Adrenal gland (tissue), 19 donors: ENCODE results near the gene TREH. TPM values are rescaled to one million over a fixed set of nuclear protein-coding genes. Genes with fewer than 3 reads are reported as not detected.
"Not testable (repeated sequence)": the region's sequence is repeated elsewhere in the genome, so short reads cannot be mapped to it uniquely, and the experiment has no call there.

ENCODE experiments used
- DNase-seq, 7 donors: peaks; one replicate each; pipeline ENCODE4 v3.0.0-alpha.2; 2019 to 2020
- H3K27ac ChIP-seq, 5 donors: fragments of 200-600 bp; sonication (generic) in 4 of 5; 1 replicate in 3 of 5; 2 replicates in 2 of 5; pipeline versions ENCODE4 v1.5.1 to v1.8.0; 2016 to 2020; ENCODE audit warnings: mild to moderate bottlenecking in 1 of 5
- H3K27me3 ChIP-seq: fragments of 200-600 bp; 2 replicates; pipeline ENCODE4 v1.8.0; 2021
- H3K36me3 ChIP-seq, 2 donors: fragments of 200-600 bp; replicated peaks in 1 of 2; 1 replicate in 1 of 2; 2 replicates in 1 of 2; pipeline versions ENCODE4 v1.5.1 to v1.8.0; 2018 to 2022
- H3K4me1 ChIP-seq, 2 donors: fragments of 200-600 bp; replicated peaks in 1 of 2; 1 replicate in 1 of 2; 2 replicates in 1 of 2; pipeline versions ENCODE4 v1.5.1 to v1.8.0; 2018 to 2021
- H3K4me3 ChIP-seq, 4 donors: fragments of 200-600 bp; sonication (generic) in 3 of 4; one replicate each; pipeline ENCODE4 v1.5.1; 2016 to 2018
- H3K9me3 ChIP-seq, 3 donors: fragments of 200-600 bp; sonication (generic) in 1 of 3; replicated peaks in 1 of 3; 1 replicate in 2 of 3; 2 replicates in 1 of 3; pipeline versions ENCODE4 v1.5.1 to v1.8.0; 2016 to 2021
- POLR2A ChIP-seq, 2 donors: fragments of 450-650 bp; IDR thresholded peaks; one replicate each; pipeline ENCODE4 v1.6.1; 2017; ENCODE audit warnings: antibody characterized with exemption in 2 of 2, mild to moderate bottlenecking in 2 of 2, moderate library complexity in 1 of 2
- WGBS, 4 donors: extraction: QIAGEN DNeasy Blood & Tissue Kit in 2 of 4; methylation state at CpG; one replicate each; pipeline versions ENCODE4 v1.1.5 to v1.1.7; 2013 to 2017; 5-methylcytosine and 5-hydroxymethylcytosine counted together
- intact Hi-C, 2 donors: fragments of 100-400 bp; cut with DNase I; formaldehyde crosslinking; loops; one replicate each; pipeline versions ENCODE4 v1.14.1 to v1.15.0; 2022 to 2023
- long read RNA-seq, 10 donors: library from polyadenylated mRNA in 3 of 10; unstranded in 2 of 10; stranded (forward) in 1 of 10; transcript quantifications; one replicate each; pipeline ENCODE4 v2.0.0 and lab custom pipeline, GENCODE V29; 2021 to 2026
- polyA plus RNA-seq, 3 donors: library from polyadenylated mRNA; stranded (reverse); fragments of 200-250 nt in 2 of 3; fragments of 350-450 nt in 1 of 3; fragmentation: Illumina TruSeq in 1 of 3; extraction: RNeasy Lipid Tissue Mini Kit (QIAGEN cat#74804) in 1 of 3; gene quantifications; one replicate each; pipeline ENCODE4 v1.2.3, GENCODE V29; 2013 to 2014
- total RNA-seq, 9 donors: library from RNA; depleted of rRNA in 4 of 9; stranded (reverse); fragments of >200 nt in 4 of 9; fragments of 120-200 nt in 1 of 9; fragmentation: NEBNext Ultra II Directional in 1 of 9; extraction: Animal tissue kit (Norgen Biotek cat#: 25700) in 1 of 9; gene quantifications; one replicate each; pipeline versions ENCODE4 v1.1.0 to v1.2.4, GENCODE V29; 2013 to 2023
- TF ChIP-seq, protein P1 (sequence below), 6 experiments: fragments of 450-650 bp in 4 of 6; fragments of 200-600 bp in 2 of 6; sonication (generic) in 1 of 6; IDR thresholded peaks; 1 replicate in 5 of 6; 2 replicates in 1 of 6; pipeline versions ENCODE4 v1.5.1 to v1.8.0; 2016 to 2021; ENCODE audit warnings: antibody characterized with exemption in 6 of 6, mild to moderate bottlenecking in 2 of 6, moderate library complexity in 1 of 6
- donor health status: healthy with polysubstance abuse.
- donor health status: Bipolar disorder and iron deficiency.
- donor health status: DM: yes; HTN: yes; CAD: no.
- donor health status: DM: no; HTN: no; CAD: no.
- donor health status: DM: no; HTN: no; CAD: no.
- donor health status: DM: yes; HTN: yes; CAD: no.

Gene TREH, protein sequence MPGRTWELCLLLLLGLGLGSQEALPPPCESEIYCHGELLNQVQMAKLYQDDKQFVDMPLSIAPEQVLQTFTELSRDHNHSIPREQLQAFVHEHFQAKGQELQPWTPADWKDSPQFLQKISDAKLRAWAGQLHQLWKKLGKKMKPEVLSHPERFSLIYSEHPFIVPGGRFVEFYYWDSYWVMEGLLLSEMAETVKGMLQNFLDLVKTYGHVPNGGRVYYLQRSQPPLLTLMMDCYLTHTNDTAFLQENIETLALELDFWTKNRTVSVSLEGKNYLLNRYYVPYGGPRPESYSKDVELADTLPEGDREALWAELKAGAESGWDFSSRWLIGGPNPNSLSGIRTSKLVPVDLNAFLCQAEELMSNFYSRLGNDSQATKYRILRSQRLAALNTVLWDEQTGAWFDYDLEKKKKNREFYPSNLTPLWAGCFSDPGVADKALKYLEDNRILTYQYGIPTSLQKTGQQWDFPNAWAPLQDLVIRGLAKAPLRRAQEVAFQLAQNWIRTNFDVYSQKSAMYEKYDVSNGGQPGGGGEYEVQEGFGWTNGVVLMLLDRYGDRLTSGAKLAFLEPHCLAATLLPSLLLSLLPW
- total RNA-seq (not detected), polyA plus RNA-seq (1 to 10 TPM in 2 of 3 donors, not detected in 1; 3.0 to 5.1 TPM)
- long read RNA-seq, donor 1: 0 reads
- long read RNA-seq, donor 2: 0 reads
- long read RNA-seq, donor 3: 0 reads
- long read RNA-seq, donor 4: 0 reads
- long read RNA-seq, donor 5, partial matches to known transcripts: 0 of 2 reads
- long read RNA-seq, donor 5, other reads (novel, unspliced or antisense): 2 of 2 reads
- long read RNA-seq, donor 6: 0 reads
- long read RNA-seq, donor 7: 0 reads
- long read RNA-seq, donor 8: 0 reads
- long read RNA-seq, donor 9: 0 reads
- long read RNA-seq, donor 10: 0 reads

DNA sequence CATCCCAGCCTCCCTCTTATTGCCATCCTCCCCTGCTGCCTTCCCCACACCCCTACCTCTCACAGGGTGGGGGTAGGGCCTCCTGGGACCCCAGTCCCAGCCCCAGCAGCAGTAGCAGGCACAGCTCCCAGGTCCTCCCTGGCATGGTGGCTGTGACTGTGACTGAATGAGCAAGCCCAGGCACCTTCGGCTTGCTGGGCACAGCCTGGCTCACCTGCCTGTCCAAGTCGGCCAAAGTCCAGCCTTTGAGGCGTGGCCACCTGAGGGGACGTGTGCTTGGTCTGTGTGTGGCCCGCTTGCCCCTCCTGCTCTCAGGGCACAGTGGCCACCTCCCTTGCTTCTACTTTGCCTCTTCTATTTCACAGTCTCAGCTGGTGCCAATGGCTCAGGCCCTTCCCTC is at the start of gene TREH:
TREH (minus strand) TSS at position 168 of the 400 bp plus-strand sequence; CDS start at position 145, 23 bp downstream.
- 81 to 91% (median 86%) methylated on average over 4 to 5 of the region's 5 CpGs for WGBS, 4 donors

DNA sequence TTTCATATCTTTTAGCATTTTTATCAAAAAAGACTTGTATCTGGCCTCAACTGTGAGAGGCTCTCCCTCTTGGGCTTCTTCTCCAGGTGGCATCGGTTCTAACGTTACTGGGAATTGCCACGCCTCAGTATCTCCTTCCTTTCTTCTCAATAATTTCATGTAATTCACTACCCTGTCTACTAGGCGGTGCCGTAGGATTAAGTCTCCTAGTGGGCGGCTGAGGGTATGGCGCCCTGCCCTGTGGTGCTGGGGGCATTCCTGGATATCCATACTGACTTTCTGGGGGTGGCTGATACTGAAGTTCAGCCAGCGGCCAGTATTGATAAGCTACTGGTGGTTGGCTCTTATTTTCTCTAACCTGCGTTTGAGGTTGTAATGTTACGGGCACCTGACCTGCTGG is 48.7 kb upstream of the TREH start:
- H3K36me3 ChIP-seq, intact Hi-C loops, H3K4me3 ChIP-seq, DNase-seq, H3K27ac ChIP-seq, H3K27me3 ChIP-seq, H3K9me3 ChIP-seq, H3K4me1 ChIP-seq: not testable (repeated sequence)
- 85 to 92% (median 91%) methylated on average over 10 of the region's 10 CpGs for WGBS, 4 donors

More for the DNA sequence above, at the start of gene TREH:
- H3K4me3 ChIP-seq: no peak within 1 kb of the TSS
- no peaks in the 10 kb centered on the region for H3K36me3 ChIP-seq
- H3K27ac ChIP-seq: no peak within 1 kb of the TSS
- no peak for DNase-seq
- H3K27me3 ChIP-seq: no peaks in the 10 kb centered on the region
- no peaks in the 10 kb centered on the region for H3K9me3 ChIP-seq
- TF ChIP-seq POLR2A (IDR thresholded peaks at IDR 0.05): no peak
- TF ChIP-seq, protein P1, sequence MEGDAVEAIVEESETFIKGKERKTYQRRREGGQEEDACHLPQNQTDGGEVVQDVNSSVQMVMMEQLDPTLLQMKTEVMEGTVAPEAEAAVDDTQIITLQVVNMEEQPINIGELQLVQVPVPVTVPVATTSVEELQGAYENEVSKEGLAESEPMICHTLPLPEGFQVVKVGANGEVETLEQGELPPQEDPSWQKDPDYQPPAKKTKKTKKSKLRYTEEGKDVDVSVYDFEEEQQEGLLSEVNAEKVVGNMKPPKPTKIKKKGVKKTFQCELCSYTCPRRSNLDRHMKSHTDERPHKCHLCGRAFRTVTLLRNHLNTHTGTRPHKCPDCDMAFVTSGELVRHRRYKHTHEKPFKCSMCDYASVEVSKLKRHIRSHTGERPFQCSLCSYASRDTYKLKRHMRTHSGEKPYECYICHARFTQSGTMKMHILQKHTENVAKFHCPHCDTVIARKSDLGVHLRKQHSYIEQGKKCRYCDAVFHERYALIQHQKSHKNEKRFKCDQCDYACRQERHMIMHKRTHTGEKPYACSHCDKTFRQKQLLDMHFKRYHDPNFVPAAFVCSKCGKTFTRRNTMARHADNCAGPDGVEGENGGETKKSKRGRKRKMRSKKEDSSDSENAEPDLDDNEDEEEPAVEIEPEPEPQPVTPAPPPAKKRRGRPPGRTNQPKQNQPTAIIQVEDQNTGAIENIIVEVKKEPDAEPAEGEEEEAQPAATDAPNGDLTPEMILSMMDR (IDR thresholded peaks at IDR 0.05): no peak
- no peaks in the 10 kb centered on the region for H3K4me1 ChIP-seq
- intact Hi-C loops: no loop called here

DNA sequence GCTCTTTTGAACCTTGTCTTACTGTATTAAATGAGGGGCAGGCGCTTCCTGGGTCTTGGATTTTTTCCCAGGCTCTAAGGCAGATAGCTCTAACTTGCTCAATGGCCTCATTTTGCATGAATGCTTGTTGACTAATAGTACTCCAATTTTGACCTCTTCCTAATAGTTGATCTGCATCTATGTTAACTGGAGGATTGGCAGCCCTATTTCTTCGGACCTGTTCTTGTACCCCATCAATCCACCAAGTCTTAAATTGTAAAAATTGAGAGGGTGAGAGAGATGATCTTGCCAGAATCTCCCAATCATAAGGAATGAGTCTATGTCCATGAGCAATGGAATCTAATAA is 48.2 kb upstream of the TREH start:
- intact Hi-C loops, H3K27ac ChIP-seq, H3K36me3 ChIP-seq, H3K4me3 ChIP-seq, DNase-seq, H3K27me3 ChIP-seq, H3K4me1 ChIP-seq, H3K9me3 ChIP-seq: not testable (repeated sequence)
- 62 to 89% (median 69%) methylated on average over 1 to 2 of the region's 2 CpGs for WGBS, 4 donors

DNA sequence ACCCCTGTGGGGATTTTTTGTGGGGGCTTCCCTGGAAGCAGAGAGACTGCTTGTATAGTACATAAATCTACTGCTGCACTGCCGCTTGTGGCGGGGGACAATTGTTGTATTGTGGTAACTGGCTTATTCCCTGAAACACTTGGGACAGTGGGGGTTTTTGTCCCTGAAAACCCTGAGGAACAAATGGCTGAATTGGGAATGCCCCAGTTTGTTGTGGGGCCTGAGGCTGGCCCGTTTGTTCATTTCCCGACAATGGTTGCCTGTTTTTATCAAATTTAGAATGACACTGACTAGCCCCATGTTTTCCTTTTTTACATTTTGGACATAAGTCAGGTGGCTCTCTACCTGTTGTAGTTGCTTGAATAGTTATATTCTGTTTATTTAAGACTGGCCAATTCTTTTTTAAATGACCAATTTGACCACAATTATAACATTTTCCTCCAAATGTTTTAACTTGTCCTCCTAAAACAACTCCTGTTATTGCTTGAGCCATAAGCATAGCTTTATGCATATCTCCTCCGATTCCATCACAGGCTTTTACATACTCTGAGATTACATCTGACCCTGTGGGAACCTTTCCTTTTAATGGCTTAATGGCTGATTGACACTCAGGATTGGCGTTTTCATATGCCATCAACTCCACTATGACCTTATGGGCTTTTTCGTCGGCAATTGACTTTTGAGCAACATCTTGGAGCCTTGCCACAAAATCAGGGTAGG is 47.7 kb upstream of the TREH start:
- H3K9me3 ChIP-seq, DNase-seq, H3K36me3 ChIP-seq, H3K4me1 ChIP-seq, H3K27ac ChIP-seq, H3K27me3 ChIP-seq, intact Hi-C loops, H3K4me3 ChIP-seq: not testable (repeated sequence)
- 53 to 77% (median 70%) methylated on average over 6 to 8 of the region's 8 CpGs for WGBS, 4 donors

DNA sequence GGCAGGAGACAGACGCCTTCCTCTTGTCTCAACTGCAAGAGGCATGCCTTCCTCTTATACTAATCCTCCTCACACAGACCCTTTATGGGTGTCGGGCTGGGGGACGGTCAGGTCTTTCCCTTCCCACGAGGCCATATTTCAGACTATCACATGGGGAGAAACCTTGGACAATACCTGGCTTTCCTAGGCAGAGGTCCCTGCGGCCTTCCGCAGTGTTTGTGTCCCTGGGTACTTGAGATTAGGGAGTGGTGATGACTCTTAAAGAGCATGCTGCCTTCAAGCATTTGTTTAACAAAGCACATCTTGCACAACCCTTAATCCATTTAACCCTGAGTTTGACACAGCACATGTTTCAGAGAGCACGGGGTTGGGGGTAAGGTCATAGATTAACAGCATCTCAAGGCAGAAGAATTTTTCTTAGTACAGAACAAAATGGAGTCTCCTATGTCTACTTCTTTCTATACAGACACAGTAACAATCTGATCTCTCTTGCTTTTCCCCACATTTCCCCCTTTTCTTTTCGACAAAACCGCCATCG is 42.1 kb upstream of the TREH start:
- H3K27me3 ChIP-seq, DNase-seq, H3K36me3 ChIP-seq, H3K9me3 ChIP-seq, H3K27ac ChIP-seq, H3K4me3 ChIP-seq, H3K4me1 ChIP-seq, intact Hi-C loops: not testable (repeated sequence)
- 73 to 98% (median 79%) methylated on average over 3 to 7 of the region's 10 CpGs for WGBS, 4 donors

DNA sequence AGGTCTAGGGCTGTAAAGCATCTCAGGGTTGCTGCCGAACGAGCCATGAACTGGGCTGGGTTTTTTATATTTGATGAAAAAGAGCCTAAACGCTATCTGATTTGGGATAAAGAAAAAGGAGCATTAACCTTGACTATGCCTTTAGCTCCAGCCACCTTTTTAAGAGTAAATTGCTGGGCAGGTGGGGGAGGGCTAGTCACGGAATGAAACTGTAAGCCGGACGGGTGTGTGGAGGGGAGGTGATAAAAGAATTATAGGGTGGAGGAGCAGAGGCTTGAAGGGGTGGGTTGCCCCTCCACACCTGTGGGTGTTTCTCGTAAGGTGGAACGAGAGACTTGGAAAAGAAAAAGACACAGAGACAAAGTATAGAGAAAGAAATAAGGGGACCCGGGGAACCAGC is 41.3 kb upstream of the TREH start:
- H3K4me1 ChIP-seq, H3K36me3 ChIP-seq, H3K27ac ChIP-seq, H3K27me3 ChIP-seq, H3K4me3 ChIP-seq, intact Hi-C loops, DNase-seq, H3K9me3 ChIP-seq: not testable (repeated sequence)
- 64 to 75% (median 68%) methylated on average over 6 to 9 of the region's 9 CpGs for WGBS, 4 donors

DNA sequence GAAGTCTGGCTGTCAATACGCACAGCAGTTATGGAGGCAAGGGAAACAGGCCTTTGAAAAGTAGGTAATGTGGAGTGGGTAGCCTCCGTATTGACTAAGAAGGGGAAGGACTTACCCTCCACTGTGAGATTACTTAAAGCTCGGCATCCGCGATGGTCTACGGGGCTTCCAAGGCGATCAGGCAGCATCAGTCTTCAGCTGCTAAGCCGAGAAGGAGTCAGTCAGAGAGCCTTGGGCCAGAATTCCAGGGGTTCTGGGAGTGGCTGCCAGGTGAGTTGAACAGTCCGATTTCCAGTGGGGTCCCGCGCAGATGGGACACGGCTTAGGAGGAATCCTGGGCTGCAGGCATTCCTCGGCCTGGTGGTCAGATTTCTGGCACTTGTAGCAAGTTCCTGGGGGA is 40.6 kb upstream of the TREH start:
- H3K27ac ChIP-seq, intact Hi-C loops, H3K36me3 ChIP-seq, H3K4me3 ChIP-seq, H3K27me3 ChIP-seq, H3K9me3 ChIP-seq, DNase-seq, H3K4me1 ChIP-seq: not testable (repeated sequence)
- 68 to 89% (median 80%) methylated on average over 8 to 13 of the region's 13 CpGs for WGBS, 4 donors

DNA sequence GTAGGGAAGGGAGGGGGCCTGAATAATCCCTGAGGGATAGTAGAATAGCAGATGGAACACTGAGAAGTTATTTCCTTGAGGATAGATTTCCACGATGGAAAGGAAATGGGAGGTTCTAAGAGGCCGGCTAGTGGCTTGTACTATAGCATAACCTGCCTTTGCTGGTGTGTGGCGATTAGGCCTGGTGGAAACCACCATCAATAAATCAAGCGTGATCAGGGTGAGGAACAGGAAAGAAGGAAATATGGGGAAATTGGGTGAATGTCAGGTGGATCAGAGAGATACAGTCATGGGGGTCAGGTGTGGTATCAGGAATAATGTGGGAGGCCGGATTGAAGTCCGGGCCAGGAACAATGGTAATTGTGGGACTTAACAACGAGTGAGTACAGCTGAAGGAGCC is 39.1 kb upstream of the TREH start:
- WGBS, 4 donors: 73 to 91% (median 80%) methylated on average over 7 of the region's 7 CpGs
- H3K27me3 ChIP-seq, H3K9me3 ChIP-seq, H3K4me3 ChIP-seq, H3K27ac ChIP-seq, DNase-seq, intact Hi-C loops, H3K36me3 ChIP-seq: not testable (repeated sequence)
- H3K4me1 ChIP-seq: peaks cover 0 to 11% of the 10 kb centered on the region in 2 donors

DNA sequence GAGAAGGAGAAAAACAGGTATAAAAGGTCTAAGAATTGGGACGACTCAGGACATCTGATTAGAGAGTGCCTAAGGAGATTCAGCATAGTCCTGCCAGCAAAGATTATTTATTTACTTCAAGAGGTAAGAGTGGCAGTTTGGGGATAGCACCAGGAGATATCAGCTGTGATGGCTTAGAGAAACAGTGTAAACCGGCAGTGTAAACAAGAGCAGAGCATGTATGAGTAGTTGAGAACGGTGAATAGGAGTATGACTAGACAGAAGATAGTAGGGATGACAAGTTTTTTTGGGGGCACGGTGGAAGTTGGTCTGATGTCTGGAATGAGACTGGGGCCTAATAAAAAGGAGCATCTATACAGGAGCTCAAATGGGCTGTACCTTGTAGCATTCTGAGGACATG is 38.3 kb upstream of the TREH start:
- H3K36me3 ChIP-seq, DNase-seq, H3K27ac ChIP-seq, intact Hi-C loops, H3K4me3 ChIP-seq, H3K9me3 ChIP-seq, H3K27me3 ChIP-seq: not testable (repeated sequence)
- H3K4me1 ChIP-seq: peaks cover 0 to 11% of the 10 kb centered on the region in 2 donors
- 88 to 95% (median 92%) methylated on average over 4 of the region's 4 CpGs for WGBS, 4 donors
